Globus pallidus (tissue), 1 donor: ENCODE measurements around the gene PRDM4.

ENCODE experiments used
- DNase-seq: peaks from one replicate; pipeline ENCODE4 v3.0.0-alpha.2; 2015; ENCODE audit warnings: low spot score

The PRDM4 gene, protein sequence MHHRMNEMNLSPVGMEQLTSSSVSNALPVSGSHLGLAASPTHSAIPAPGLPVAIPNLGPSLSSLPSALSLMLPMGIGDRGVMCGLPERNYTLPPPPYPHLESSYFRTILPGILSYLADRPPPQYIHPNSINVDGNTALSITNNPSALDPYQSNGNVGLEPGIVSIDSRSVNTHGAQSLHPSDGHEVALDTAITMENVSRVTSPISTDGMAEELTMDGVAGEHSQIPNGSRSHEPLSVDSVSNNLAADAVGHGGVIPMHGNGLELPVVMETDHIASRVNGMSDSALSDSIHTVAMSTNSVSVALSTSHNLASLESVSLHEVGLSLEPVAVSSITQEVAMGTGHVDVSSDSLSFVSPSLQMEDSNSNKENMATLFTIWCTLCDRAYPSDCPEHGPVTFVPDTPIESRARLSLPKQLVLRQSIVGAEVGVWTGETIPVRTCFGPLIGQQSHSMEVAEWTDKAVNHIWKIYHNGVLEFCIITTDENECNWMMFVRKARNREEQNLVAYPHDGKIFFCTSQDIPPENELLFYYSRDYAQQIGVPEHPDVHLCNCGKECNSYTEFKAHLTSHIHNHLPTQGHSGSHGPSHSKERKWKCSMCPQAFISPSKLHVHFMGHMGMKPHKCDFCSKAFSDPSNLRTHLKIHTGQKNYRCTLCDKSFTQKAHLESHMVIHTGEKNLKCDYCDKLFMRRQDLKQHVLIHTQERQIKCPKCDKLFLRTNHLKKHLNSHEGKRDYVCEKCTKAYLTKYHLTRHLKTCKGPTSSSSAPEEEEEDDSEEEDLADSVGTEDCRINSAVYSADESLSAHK

DNA sequence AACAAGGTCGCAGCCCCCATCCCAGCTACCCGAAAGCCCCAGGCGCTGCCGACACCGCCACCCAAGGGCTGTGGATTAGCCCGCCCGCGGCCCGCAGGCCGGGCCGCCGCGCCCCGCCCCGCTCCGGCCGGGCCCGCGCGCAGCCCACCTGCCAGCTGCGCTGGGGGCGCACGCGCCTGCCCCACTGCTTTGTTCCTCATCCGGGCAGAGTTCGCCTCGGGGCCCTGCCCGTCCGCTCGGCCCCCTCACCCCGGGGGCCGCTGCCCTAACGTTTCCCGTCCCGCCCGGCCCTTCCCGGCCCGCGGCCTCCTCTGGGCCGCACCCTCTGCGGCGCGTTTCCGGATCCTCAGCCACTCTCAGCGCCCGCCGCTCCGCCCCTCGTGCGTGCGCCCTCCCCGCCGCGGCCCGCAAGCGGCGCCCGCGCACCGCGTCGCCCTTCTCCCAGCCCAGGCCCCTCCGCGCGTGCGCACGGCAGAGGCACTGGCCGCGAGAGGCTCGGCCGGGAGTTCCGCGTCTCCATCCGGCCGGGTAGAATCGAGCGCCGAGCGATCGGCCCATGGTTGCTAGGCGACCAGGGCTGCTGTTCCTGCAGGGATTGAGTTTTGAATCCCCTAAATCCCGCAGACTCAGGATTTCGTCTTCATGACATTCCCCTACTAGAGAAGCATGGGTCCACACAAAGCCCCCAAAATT, at the start of gene PRDM4:
TSS of gene PRDM4 (minus strand) at position 329 of the 693 bp plus-strand sequence. CDS start 622 bp downstream, outside the sequence.
- DNase-seq = peak; percentile 93

DNA sequence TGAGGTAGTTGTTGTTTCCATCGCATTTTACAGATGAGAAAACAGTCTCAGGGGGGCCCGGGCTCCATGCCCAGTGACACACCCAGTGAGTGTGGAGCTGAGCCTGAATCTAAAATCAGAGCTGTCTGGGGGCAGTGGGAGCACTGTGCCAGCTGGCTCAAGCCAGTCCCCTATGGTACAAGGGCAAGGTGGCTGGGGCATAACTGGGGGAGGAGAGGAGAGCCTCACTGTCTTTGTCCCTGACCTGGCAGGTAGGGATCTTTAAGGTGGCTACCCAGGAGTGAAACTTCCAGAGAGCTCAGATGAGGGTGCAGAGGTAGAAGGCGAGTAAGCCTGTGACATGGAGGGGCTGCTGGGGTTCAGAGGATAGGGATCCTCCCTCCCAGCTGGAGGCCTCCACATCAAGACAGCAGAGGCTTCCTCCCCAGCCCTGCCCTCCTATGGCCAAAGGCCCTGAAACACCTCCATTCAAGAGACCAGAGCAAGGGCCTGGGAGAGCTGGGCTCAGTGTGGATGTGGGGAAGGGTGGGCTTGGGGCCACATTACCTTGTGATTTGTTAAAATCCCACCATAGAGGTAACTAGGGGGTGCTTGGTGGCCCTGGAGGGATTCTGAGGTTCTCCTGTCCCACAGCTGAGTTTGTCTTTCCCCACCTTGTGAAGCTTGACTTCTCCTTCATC, 46.7 kb upstream of the PRDM4 start:
- no peak for DNase-seq

DNA sequence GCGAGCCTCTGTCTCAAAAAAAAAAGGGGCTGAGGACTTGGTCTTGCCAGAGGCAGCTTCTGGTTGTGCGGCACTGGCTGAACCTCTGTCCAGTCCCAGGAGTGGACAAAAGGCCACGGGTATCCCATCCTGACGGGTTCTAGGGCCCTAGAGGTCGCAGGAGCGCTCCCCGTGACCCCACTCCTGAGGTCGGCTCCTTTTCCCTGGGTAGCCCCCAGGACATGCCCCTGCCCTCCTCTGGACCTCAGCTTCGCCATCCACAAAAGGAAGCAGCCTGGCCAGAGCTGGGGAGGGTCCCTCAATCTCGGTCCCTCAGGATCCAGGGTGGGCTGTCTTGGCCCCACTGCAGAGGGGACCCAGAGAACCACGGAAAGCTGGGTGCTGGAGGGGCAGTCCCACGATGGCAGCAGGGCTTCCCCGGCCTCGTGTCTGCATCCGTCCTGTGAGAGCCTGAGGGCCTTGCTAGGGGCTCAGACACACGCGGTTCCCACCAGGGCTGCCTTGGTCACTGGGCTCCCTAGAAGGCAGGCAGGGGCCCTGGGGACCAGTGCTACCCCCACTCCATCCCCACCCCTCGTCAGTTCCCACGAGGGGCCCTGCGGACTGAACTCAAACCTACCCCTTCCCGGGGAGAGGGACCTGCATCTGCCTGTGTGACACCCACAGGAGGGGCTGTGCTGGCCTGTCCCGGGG, 44.7 kb upstream of the PRDM4 start:
- no peak for DNase-seq

DNA sequence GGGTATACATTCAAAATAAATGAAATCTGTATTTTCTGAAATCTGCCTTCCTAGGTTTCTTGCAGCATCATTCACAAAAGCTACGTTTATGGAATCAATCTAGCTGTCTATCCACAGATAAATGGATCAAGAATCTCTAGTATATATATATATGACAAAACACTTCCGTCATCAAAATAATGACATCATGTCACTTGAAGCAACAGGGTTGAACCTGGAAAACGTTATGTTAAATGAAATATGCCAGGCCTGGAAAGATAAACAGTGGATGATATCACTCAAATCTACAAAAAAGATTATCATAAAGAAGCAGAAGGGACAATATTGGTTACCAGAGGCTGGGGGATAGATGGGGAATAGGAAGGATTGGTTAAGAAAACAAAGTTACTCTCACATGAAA, 42.2 kb upstream of the PRDM4 start:
- DNase-seq = no peak

DNA sequence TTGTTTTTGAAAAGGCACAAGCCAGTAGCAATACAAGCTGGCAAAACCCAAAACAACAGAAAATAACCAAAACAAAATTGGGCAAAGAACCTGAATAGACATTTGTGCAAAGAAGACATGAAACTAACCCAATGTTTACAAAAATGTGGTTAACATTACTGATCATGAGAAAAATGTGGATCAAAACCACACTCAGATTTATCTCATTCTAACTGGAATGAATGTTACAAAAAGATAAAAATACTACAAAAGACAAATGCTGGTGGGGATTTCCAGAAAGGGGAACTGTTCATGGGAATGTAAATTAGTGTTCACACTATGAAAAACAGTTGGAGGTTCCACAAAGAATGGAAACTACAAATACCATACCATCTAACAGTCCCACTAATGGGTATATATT, 40.2 kb upstream of the PRDM4 start:
- no peak for DNase-seq

DNA sequence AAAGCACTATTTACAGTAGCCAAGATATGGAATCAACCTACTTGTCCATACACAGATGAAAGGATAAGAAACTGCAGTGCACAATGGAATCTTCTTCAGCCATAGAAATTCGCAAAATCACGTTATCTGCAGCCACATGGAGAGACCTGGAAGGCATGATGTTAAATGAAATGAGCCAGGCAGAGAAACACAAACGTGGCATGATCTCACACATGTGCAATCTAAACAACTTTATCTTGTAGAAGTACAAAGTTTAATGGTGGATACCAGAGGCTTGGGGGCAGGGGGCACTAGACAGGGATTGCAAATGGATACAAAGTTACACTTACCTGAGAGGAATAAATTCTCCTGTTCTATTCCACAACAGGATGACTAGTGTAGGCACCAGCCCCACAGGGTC, 37.6 kb upstream of the PRDM4 start:
- no peak for DNase-seq

DNA sequence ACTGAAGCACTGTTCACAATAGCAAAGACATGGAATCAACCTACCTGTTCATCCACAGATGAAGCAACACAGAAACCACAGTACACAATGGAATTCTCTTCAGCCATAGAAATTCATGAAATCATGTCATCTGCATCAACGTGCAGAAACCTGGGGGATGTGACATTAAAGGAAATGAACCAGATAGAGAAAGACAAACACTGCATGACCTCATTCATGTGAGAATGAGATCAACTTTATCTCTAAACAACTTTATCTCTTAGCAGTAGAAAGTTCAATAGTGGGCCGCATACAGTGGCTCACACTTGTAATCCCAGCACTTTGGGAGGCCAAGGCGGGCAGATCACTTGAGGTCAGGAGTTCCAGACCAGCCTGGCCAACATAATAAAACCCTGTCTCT, 33.5 kb upstream of the PRDM4 start:
- no peak for DNase-seq

DNA sequence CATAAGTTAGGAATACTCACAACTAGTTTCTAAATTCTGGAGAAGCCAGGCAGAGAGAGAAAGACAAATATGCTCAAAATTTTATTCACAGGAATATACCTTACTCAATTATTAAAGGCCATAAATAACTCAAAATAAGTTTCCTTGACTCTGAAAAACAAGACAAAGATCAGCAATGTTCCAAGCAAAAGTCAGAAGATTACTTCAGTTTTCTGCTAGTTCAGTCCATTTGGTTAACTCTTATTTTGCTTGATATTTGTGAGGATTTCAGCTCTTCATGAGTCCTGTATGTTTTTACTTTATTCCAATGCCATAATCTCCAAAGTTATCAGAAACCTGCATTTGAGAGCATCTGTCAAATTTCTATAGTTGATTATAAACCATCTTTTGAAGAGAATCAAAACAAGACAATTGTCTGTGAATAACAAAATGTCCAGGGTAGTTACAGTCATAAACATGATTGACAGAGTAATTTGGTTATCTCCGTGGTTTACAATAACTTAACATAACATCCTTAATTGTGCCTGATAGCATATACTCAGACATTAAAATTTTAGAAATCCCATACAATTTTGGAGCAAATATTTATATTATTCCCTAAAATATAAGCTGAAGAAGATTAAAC, 30.6 kb upstream of the PRDM4 start:
- no peak for DNase-seq

DNA sequence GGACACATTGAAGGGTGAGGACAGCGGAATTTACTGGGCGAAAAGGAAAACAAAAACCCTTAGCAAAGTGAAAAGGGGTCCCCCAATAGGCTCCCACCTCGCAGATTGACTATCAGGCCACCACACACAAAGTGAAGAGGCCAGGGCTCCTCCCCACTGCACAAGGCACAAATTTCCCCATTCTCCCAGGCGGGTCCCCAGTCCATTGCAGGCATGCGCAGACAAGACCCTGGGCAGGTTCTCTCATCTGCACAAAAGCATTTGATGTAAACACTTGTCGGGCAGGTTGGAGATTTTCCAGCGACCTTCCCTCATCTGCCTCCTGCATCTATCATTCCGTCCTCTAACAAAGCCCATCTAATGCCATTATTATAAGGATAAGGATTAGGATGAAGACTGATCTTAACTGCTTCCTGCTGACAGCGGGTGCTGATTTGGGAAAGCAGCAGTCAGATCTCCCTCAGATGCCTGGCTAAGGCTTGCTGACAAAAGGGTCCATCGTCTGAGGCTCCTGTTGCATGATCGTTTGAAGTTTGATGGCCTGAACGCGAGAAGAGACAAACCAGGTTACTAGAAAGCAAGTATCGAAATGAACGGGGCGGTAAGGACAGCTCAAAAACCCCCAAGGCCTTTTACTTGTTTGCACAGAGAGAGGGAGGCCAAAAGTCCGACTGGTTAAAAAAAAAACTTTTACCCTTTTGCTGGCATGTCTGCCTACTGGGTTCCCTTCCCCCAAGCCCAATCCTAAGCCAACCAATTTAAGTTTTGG, 27.9 kb upstream of the PRDM4 start:
- no peak for DNase-seq

DNA sequence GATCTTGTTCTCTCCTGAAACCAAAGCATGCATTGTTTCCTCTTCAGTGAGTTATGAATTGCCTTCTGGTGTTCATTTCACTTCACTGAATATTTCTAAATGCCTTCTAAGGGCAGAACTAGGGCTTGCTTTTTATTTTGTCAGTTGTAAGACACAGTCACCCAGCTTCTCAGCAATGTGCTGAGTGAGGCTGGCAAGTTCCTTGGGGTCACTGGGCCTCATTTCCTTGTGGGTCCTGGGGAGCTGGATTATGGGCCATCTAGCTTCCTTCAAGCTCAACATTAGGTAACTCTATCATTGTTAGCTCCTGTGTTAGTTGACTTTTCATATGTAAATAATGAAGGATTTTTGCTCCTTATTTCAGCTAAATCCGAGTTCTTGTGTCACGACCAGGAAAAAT, 27.3 kb upstream of the PRDM4 start:
- DNase-seq = no peak

DNA sequence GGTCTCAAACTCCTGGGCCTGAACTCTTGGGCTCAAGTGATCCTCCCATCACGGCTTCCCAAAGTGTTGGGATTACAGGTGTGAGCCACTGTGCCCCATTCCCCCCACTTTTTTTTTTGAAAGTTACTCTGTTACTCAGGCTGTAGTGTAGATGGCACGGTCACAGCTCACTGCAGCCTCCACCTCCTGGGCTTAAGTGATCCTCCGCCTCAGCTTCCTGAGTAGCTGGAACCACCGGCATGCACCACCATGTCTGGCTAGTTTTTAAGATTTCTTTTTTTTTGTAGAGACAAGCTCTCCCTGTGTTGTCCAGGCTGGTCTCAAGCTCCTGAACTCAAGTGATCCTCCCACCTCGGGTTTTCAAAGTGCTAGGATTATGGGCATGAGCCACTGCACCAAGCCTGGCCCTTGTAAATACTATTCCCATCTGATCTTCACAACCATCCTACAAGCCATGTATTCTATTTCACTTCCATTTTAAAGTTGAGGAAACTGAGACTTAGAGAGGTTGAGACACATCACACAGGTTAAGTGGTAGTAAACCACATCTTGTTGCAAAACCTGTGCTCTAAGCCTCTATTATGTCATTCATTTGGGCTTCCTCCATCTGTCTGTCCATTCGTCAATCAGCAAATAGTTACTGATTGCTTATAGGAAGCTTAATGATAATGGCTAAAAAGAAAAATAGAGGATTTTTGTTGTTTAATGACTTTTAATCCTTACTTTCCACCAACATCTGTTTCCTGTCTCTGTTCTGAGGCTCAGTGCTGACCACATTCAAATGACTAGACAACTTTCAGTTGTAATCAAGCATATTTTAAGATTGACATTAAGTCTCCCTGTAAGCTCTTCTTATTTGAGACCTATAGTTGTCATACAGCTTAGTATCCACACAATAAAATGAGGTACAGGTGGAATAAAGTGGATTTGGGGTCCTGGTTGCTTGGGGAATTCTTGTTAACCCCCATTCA, 22.8 kb upstream of the PRDM4 start:
- no peak for DNase-seq

DNA sequence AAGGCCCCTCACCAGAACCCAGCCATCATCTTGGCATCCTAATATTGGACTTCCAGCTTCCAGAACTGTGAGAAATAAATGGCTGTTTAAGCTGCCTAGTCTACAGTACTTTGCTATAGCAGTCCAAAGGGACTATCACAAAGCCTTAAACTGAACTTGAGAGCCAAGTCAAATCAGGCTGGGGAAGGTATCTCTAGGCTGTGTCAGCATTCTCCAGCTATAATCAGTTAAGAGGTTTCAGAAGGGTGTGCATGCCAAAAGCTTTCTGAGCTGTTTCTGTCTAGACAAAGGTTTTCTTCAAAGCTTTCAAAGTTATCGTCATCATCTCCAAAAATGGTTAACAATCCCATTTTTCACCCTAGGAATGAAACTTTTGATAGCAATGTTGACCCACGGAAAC, 21.1 kb upstream of the PRDM4 start:
- DNase-seq = no peak

DNA sequence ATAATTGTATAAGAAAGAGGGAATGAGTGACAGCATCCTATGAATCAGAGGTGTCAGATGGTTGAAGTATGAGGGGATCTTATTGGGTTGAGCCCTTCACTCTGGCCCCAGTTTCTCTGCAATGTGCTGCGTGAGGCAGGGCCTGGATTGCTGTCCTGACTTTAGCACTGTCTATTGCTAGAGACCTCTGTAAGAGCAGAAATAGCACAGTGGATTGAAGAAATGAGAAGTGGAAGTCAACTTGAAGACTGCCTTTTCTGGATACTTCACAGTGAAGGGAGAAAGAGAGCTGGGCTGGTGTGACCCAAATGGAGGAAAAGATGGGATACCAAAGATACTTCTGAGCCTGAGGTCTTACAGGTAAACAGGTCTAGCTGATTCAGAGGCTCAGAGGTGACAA, 19.4 kb upstream of the PRDM4 start:
- DNase-seq = peak; percentile 38

DNA sequence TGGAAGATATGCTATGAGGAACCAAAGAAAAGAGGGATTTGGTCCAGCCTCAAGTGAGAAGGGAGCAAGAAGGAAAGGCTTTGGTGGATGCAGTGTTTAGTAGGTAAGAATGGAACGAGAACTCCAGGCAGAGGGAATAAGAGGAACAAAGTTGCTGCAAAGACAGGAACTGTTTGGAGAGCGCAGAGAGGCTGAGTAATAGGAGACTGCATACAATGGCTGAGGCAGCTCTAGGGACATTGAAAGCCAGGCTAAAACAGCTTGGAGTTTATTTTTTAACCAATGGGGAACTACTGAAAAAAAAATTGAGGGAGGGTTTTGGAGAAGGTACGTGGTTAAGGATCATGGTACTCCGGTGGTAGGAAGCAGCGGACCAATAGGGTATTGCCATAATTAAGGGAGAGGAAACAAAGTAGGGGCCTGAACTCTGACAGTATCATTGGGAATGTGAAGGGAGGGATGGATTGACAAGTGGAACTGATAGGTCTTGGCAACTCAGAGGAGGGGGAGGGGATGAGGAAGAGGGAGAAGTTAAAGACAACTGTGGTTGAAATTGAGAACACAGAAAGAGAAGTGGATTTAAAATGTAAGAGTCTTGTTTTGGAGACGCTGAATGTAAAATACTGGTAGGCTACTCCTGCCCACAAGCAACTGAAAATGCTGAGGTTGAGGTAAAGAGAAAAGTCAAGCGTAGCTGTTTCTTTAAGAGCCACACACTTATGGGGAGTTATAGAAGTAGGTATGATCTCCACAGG, 18.3 kb upstream of the PRDM4 start:
- DNase-seq = peak; percentile 41

DNA sequence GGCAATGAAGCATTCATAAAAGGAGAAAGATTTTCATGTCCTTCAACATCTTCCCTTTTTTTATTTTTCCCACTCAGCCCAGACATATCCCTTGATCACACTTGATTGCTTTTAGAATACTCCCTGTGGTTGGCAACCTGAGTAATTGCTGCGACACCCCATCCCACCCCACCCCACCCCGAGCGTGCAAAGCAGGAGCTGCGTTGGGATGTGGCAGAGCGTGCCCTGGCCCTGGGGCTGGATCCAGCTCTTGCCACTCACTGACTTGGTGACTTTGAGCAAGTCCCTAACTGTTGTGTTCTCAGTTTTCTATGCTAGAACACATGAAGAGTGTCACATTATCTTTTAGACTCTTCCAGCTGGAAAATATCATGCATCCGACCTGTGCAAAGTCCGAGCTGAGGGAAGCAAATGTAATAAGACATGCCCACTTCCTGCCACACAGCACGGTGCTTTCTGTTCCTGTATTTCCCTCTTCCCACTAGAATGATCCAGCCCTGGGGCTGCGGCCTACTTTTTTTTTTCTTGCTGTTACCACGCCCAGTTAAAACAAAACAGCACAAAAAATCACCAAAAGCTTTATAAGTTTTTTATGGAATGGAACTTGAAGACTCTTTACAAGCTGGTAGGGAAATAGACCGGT, 17.6 kb upstream of the PRDM4 start:
- DNase-seq = no peak

DNA sequence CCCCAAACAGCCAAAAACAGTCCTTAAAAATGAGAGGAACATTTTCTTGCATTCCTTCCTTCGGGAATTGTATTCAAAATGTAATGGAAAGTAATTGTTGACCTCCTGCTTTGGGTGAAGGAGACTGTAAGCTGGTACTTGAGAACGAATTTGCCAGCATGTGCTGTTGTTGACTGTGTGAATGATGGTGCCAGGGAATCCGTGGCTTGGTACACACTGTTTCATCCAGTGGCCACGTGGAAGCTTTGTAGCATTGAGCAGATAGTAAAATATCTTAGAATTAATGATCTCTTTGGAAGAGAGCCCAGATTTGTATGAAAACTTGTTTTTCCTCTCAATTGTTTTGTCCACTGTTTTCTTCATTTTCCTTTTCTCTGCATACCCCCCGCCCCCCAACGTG, 15.2 kb upstream of the PRDM4 start:
- no peak for DNase-seq

DNA sequence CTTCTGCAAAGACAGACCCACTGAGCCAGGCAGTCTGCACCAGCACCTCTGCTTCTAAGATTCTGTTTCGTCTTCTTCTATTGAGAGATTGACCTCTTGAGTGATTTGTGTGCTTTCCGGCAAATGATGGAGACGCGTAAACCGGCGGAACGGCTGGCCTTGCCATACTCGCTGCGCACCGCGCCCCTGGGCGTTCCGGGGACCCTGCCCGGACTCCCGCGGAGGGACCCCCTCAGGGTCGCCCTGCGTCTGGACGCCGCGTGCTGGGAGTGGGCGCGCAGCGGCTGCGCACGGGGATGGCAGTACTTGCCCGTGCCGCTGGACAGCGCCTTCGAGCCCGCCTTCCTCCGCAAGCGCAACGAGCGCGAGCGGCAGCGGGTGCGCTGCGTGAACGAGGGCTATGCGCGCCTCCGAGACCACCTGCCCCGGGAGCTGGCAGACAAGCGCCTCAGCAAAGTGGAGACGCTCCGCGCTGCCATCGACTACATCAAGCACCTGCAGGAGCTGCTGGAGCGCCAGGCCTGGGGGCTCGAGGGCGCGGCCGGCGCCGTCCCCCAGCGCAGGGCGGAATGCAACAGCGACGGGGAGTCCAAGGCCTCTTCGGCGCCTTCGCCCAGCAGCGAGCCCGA, 14.3 kb upstream of the PRDM4 start:
- DNase-seq = no peak
